Measurements from ENCODE around the gene TBCK.

The TBCK gene

DNA sequence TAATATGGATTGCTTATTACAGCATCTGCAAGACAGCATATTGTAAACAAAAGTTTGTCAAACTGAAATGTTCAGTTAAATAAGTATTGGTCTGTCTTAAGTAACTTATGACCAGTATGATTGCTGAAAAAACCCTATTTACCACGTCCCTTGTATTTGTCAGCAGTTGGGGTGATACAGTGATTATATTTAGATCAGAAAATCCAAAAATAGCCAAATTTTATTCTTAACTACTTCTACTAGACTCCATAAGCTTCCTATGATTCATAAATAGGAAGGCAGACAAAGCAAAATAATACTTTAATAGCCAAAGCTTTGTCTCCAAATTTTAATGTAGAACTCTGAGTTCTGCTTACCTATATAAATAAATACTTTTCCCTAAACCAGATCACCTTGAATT is 45.3 kb downstream of the TBCK start:
- DNase-seq = no peak
- Histone ChIP-seq H3K9me3 (ENCODE audit: control extremely low read depth in 1 of 5, control insufficient read depth in 4 of 5, insufficient read depth in 2 of 5, low read depth in 1 of 5, low read length in 4 of 5) (no peaks in the 10 kb centered on the region), H3K27ac (ENCODE audit: insufficient read depth in 1 of 2, low read depth in 1 of 2, low read length in 2 of 2, poor library complexity in 1 of 2, severe bottlenecking in 2 of 2) (no peak overlapping the region), H3K36me3 (ENCODE audit: control insufficient read depth in 4 of 4, insufficient read depth in 4 of 4, low read length in 3 of 4) (peaks cover 2 to 9% (median 3%) of the 10 kb centered on the region in 4 experiments), H3K27me3 (replicated peaks in 2 of 5; ENCODE audit: control insufficient read depth in 4 of 5, insufficient read depth in 5 of 5, low read length in 4 of 5) (no peaks in the 10 kb centered on the region), H3K4me1 (ENCODE audit: control extremely low read depth in 1 of 4, control insufficient read depth in 4 of 4, insufficient read depth in 4 of 4, low read length in 3 of 4) (no peaks in the 10 kb centered on the region), H3K4me3 (ENCODE audit: control insufficient read depth in 1 of 7, extremely low read depth in 1 of 7, insufficient read depth in 4 of 7, low read depth in 2 of 7, low read length in 6 of 7) (no peak overlapping the region)
- WGBS (ENCODE audit: insufficient coverage) = no CpG with 5 or more reads among the region's 1 CpG
- ChIA-PET POLR2A (no interaction called here), CTCF (no interaction called here)

DNA sequence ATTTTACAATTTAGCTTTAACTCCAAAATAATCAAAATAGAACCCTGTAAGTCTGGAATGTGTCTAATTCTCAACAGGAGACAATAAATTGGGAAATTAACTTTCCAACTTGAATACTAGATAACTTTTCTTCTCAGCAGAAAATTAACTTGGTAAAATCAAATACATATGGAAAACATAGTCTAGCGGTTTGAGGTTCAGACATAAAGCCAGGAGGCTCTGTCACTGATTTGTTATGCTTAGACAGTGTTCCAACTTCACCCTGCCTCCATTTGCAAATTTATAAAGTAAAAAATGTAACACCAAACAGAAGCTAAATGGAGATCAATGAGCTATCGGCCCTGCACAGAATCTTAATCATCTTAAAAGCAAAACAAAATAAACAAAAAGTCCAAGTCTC is 46.3 kb downstream of the TBCK start:
- CTCF ChIA-PET = no interaction called here
- H3K27ac ChIP-seq (ENCODE audit: insufficient read depth in 1 of 2, low read depth in 1 of 2, low read length in 2 of 2, poor library complexity in 1 of 2, severe bottlenecking in 2 of 2) = no peak overlapping the region
- H3K27me3 ChIP-seq (replicated peaks in 2 of 5; ENCODE audit: control insufficient read depth in 4 of 5, insufficient read depth in 5 of 5, low read length in 4 of 5) = no peaks in the 10 kb centered on the region
- H3K9me3 ChIP-seq (ENCODE audit: control extremely low read depth in 1 of 5, control insufficient read depth in 4 of 5, insufficient read depth in 2 of 5, low read depth in 1 of 5, low read length in 4 of 5) = no peaks in the 10 kb centered on the region
- H3K4me1 ChIP-seq (ENCODE audit: control extremely low read depth in 1 of 4, control insufficient read depth in 4 of 4, insufficient read depth in 4 of 4, low read length in 3 of 4) = no peaks in the 10 kb centered on the region
- no peak for DNase-seq
- peaks cover 0 to 7% (median 2%) of the 10 kb centered on the region in 4 experiments for H3K36me3 ChIP-seq (ENCODE audit: control insufficient read depth in 4 of 4, insufficient read depth in 4 of 4, low read length in 3 of 4)
- WGBS (ENCODE audit: insufficient coverage) = 80% methylated on average over 1 of the region's 2 CpGs
- H3K4me3 ChIP-seq (ENCODE audit: control insufficient read depth in 1 of 7, extremely low read depth in 1 of 7, insufficient read depth in 4 of 7, low read depth in 2 of 7, low read length in 6 of 7) = no peak overlapping the region
- POLR2A ChIA-PET = no interaction called here

DNA sequence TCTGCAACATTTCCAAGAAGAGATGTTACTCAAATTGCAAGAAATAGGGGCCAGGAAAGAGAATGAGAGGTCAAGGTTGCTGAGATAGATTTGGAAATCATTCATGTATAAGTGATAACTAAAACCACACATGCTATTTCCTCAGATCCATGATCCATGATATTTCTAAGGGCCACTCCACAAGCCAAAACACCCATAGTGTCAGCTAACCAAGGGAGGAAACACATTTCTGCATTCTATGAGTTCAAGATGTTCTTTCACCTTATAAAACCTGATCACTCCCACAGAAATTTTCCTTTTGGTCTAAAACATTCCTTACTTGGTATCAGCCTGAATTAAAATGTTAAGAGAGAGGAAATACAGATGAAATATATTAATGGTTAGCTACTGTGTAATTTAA is 47.2 kb downstream of the TBCK start:
- no peak for DNase-seq
- Histone ChIP-seq H3K27ac (ENCODE audit: insufficient read depth in 1 of 2, low read depth in 1 of 2, low read length in 2 of 2, poor library complexity in 1 of 2, severe bottlenecking in 2 of 2) (no peak overlapping the region), H3K4me1 (ENCODE audit: control extremely low read depth in 1 of 4, control insufficient read depth in 4 of 4, insufficient read depth in 4 of 4, low read length in 3 of 4) (no peaks in the 10 kb centered on the region), H3K4me3 (ENCODE audit: control insufficient read depth in 1 of 7, extremely low read depth in 1 of 7, insufficient read depth in 4 of 7, low read depth in 2 of 7, low read length in 6 of 7) (no peak overlapping the region), H3K36me3 (ENCODE audit: control insufficient read depth in 4 of 4, insufficient read depth in 4 of 4, low read length in 3 of 4) (peaks cover 0 to 2% (median 0%) of the 10 kb centered on the region in 4 experiments), H3K9me3 (ENCODE audit: control extremely low read depth in 1 of 5, control insufficient read depth in 4 of 5, insufficient read depth in 2 of 5, low read depth in 1 of 5, low read length in 4 of 5) (no peaks in the 10 kb centered on the region), H3K27me3 (replicated peaks in 2 of 5; ENCODE audit: control insufficient read depth in 4 of 5, insufficient read depth in 5 of 5, low read length in 4 of 5) (no peaks in the 10 kb centered on the region)
- ChIA-PET CTCF (no interaction called here), POLR2A (no interaction called here)

DNA sequence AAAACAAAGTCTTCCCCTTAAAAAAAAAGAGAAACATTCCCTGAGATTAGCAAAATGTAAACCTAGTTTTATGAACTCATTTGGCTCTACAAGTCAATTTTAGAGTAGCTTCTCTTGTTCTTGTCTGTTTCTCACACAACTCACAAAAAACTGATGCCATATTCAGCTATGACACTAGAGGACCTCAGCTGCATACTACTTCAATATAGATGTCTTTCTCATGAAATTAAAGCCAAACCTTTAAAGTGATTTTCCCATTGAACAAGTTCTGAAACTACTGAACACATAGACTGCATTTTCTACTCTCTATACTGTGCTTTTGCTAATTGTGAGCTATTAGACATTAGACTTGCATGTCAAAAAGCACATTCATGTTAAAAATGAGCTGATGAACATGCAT is 49.8 kb downstream of the TBCK start:
- ChIA-PET POLR2A (interaction anchor here (0.6 kb wide), 1 partner anchor 9 kb away, joined by 3 read pairs; no protein-coding TSS in a partner anchor), CTCF (interaction anchor here (0.7 to 2.6 kb wide), 7 partner anchors 10 to 552 kb away, joined by 3 to 15 read pairs (median 4); no protein-coding TSS in a partner anchor)
- no peaks in the 10 kb centered on the region for H3K36me3 ChIP-seq (ENCODE audit: control insufficient read depth in 4 of 4, insufficient read depth in 4 of 4, low read length in 3 of 4)

DNA sequence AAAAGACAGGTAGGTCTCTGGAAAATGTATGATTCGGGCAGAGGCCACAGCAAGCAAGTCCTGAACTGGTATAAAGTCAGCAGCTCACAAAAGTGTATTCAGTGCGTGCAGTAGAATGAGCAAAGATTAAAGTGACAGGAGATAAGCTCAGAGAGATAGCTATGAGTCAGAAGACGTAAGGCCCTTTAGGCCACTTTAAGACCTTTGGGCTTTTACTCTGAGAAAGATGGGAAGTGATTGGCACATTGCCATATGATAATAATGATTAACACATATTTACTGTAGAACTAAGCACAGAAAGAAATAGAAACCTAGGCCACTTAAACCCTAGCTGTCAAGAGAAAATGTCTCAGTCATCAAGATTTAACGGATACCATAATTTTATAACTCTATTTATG is 51.7 kb downstream of the TBCK start:
- WGBS (ENCODE audit: insufficient coverage) = 94% methylated on average over 2 of the region's 4 CpGs
- Histone ChIP-seq H3K4me1 (ENCODE audit: control extremely low read depth in 1 of 4, control insufficient read depth in 4 of 4, insufficient read depth in 4 of 4, low read length in 3 of 4) (no peaks in the 10 kb centered on the region), H3K27ac (ENCODE audit: insufficient read depth in 1 of 2, low read depth in 1 of 2, low read length in 2 of 2, poor library complexity in 1 of 2, severe bottlenecking in 2 of 2) (no peak overlapping the region), H3K36me3 (ENCODE audit: control insufficient read depth in 4 of 4, insufficient read depth in 4 of 4, low read length in 3 of 4) (no peaks in the 10 kb centered on the region), H3K9me3 (ENCODE audit: control extremely low read depth in 1 of 5, control insufficient read depth in 4 of 5, insufficient read depth in 2 of 5, low read depth in 1 of 5, low read length in 4 of 5) (no peaks in the 10 kb centered on the region), H3K4me3 (ENCODE audit: control insufficient read depth in 1 of 7, extremely low read depth in 1 of 7, insufficient read depth in 4 of 7, low read depth in 2 of 7, low read length in 6 of 7) (no peak overlapping the region), H3K27me3 (replicated peaks in 2 of 5; ENCODE audit: control insufficient read depth in 4 of 5, insufficient read depth in 5 of 5, low read length in 4 of 5) (no peaks in the 10 kb centered on the region)
- POLR2A ChIA-PET = no interaction called here
- DNase-seq = peak in 2 of 3 donors; percentile 3 to 6
- CTCF ChIA-PET = interaction anchor here (0.9 to 1.0 kb wide), 2 partner anchors 17 to 235 kb away, joined by 3 read pairs; no protein-coding TSS in a partner anchor

More for the DNA sequence above, 49.8 kb downstream of the TBCK start:
- no peaks in the 10 kb centered on the region for H3K9me3 ChIP-seq (ENCODE audit: control extremely low read depth in 1 of 5, control insufficient read depth in 4 of 5, insufficient read depth in 2 of 5, low read depth in 1 of 5, low read length in 4 of 5)
- H3K4me1 ChIP-seq (ENCODE audit: control extremely low read depth in 1 of 4, control insufficient read depth in 4 of 4, insufficient read depth in 4 of 4, low read length in 3 of 4) = no peaks in the 10 kb centered on the region
- no peaks in the 10 kb centered on the region for H3K27me3 ChIP-seq (replicated peaks in 2 of 5; ENCODE audit: control insufficient read depth in 4 of 5, insufficient read depth in 5 of 5, low read length in 4 of 5)
- peak; percentile 38 to 77 (median 74) for DNase-seq
- no peak overlapping the region for H3K4me3 ChIP-seq (ENCODE audit: control insufficient read depth in 1 of 7, extremely low read depth in 1 of 7, insufficient read depth in 4 of 7, low read depth in 2 of 7, low read length in 6 of 7)
- H3K27ac ChIP-seq (ENCODE audit: insufficient read depth in 1 of 2, low read depth in 1 of 2, low read length in 2 of 2, poor library complexity in 1 of 2, severe bottlenecking in 2 of 2) = no peak overlapping the region

DNA sequence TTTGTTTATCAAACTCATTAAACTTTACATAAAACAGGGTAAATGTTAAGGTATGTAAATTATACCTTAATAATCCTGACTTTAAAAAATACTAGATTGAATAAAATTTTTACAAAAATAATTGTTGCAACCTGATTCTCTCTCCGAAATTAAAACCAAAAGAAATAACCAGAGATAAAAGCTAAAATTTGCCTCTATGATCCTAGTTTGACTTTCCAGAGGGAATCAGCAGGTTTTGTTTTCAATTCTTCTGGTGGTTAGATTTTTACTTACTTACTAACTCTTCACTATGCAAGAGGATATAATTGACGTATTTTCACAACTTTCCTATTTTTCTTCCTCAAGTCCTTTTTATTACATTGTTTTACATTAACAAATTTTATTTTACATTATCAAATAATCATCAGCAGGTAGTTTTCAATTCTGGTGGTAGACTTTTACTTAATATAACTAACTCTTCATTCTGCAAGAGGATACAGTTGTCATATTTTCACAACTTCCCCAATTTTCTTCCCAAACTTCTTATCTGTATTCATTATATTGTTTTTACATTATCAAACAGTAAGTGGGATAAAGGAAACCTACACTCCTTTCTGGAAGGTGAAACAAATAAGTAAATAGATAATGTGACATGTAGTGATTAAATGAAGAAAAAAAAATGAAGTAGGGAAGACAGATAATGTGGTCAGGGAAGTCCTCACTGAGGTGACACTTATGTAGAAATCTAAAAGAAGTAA is 52.2 kb downstream of the TBCK start:
- Histone ChIP-seq H3K27ac (ENCODE audit: insufficient read depth in 1 of 2, low read depth in 1 of 2, low read length in 2 of 2, poor library complexity in 1 of 2, severe bottlenecking in 2 of 2) (no peak overlapping the region), H3K27me3 (replicated peaks in 2 of 5; ENCODE audit: control insufficient read depth in 4 of 5, insufficient read depth in 5 of 5, low read length in 4 of 5) (no peaks in the 10 kb centered on the region), H3K4me3 (ENCODE audit: control insufficient read depth in 1 of 7, extremely low read depth in 1 of 7, insufficient read depth in 4 of 7, low read depth in 2 of 7, low read length in 6 of 7) (no peak overlapping the region), H3K4me1 (ENCODE audit: control extremely low read depth in 1 of 4, control insufficient read depth in 4 of 4, insufficient read depth in 4 of 4, low read length in 3 of 4) (no peaks in the 10 kb centered on the region), H3K36me3 (ENCODE audit: control insufficient read depth in 4 of 4, insufficient read depth in 4 of 4, low read length in 3 of 4) (no peaks in the 10 kb centered on the region), H3K9me3 (ENCODE audit: control extremely low read depth in 1 of 5, control insufficient read depth in 4 of 5, insufficient read depth in 2 of 5, low read depth in 1 of 5, low read length in 4 of 5) (no peaks in the 10 kb centered on the region)
- ChIA-PET POLR2A (no interaction called here), CTCF (interaction anchor here (0.7 to 1.0 kb wide), 3 partner anchors 10 to 236 kb away, joined by 3 to 5 read pairs (median 3); no protein-coding TSS in a partner anchor)
- DNase-seq = no peak
- WGBS (ENCODE audit: insufficient coverage) = no CpG with 5 or more reads among the region's 2 CpGs

DNA sequence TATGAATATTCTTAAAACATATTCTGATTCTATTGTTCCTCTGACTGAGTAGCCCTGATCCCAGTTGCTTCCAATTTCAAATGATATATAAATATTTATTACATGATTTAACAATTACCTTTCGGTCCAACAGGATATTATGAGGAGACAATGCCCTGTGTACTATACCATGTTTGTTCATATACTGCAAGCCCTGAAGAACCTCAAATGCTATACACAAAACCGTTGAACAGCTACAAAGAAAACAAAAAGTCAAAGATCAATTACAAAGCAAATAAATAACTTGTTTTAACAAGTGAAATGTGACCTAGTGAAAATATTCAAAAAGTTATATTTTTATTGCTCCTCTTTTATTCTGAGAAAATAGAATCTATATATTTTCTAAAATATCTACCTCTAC is 54.0 kb downstream of the TBCK start:
- POLR2A ChIA-PET = no interaction called here

More for the DNA sequence above, 54.0 kb downstream of the TBCK start:
- Histone ChIP-seq H3K27ac (ENCODE audit: insufficient read depth in 1 of 2, low read depth in 1 of 2, low read length in 2 of 2, poor library complexity in 1 of 2, severe bottlenecking in 2 of 2) (no peak overlapping the region), H3K4me1 (ENCODE audit: control extremely low read depth in 1 of 4, control insufficient read depth in 4 of 4, insufficient read depth in 4 of 4, low read length in 3 of 4) (no peaks in the 10 kb centered on the region), H3K9me3 (ENCODE audit: control extremely low read depth in 1 of 5, control insufficient read depth in 4 of 5, insufficient read depth in 2 of 5, low read depth in 1 of 5, low read length in 4 of 5) (no peaks in the 10 kb centered on the region), H3K36me3 (ENCODE audit: control insufficient read depth in 4 of 4, insufficient read depth in 4 of 4, low read length in 3 of 4) (peaks cover 0 to 3% (median 1%) of the 10 kb centered on the region in 4 experiments), H3K4me3 (ENCODE audit: control insufficient read depth in 1 of 7, extremely low read depth in 1 of 7, insufficient read depth in 4 of 7, low read depth in 2 of 7, low read length in 6 of 7) (no peak overlapping the region), H3K27me3 (replicated peaks in 2 of 5; ENCODE audit: control insufficient read depth in 4 of 5, insufficient read depth in 5 of 5, low read length in 4 of 5) (no peaks in the 10 kb centered on the region)
- DNase-seq = no peak
- no CpG with 5 or more reads among the region's 2 CpGs for WGBS (ENCODE audit: insufficient coverage)
- CTCF ChIA-PET = interaction anchor here (1.3 kb wide), 1 partner anchor 66 kb away, joined by 5 read pairs; no protein-coding TSS in a partner anchor

Measured in common myeloid progenitor, CD34-positive (primary cell).